Measurements from ENCODE around the gene PCSK4.

The PCSK4 gene

GRCh38 chr19:1469255-1470054, 20.7 kb downstream of the PCSK4 start:
- Histone ChIP-seq H3K4me1 (ENCODE audit: control insufficient read depth, insufficient read depth, low read length) (no peaks in the 10 kb centered on the region), H3K36me3 (ENCODE audit: control insufficient read depth, insufficient read depth, low read length) (no peaks in the 10 kb centered on the region), H3K9ac (ENCODE audit: low read depth, low read length) (no peak overlapping the region), H3K9me3 (ENCODE audit: control insufficient read depth, insufficient read depth, low read length) (no peaks in the 10 kb centered on the region), H3K4me3 (ENCODE audit: low read depth, low read length) (no peak overlapping the region), H3K27me3 (ENCODE audit: control insufficient read depth, insufficient read depth, low read length) (peaks cover 68% of the 10 kb centered on the region)

GRCh38 chr19:1468821-1469254, 21.3 kb downstream of the PCSK4 start:
- no peak overlapping the region for H3K9ac ChIP-seq (ENCODE audit: low read depth, low read length)

DNA sequence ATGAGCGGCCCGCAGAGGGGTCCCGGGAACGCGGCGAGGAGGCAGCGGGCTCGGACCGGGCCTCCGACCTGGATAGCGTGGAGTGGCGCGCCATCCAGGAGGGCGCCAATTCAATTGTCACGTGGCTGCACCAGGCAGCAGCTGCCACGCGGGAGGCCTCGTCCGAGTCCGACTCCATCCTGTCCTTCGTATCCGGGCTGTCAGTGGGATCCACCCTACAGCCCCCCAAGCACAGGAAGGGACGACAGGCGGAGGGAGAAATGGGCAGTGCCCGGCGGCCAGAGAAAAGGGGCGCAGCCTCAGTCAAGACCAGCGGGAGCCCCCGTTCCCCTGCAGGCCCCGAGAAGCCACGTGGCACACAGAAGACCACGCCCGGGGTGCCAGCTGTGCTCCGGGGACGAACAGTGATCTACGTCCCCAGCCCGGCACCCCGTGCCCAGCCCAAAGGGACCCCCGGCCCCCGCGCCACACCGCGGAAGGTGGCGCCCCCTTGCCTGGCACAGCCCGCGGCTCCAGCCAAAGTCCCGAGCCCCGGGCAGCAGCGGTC, 21.8 kb downstream of the PCSK4 start:
- Histone ChIP-seq H3K4me1 (ENCODE audit: control insufficient read depth, insufficient read depth, low read length) (no peaks in the 10 kb centered on the region), H3K9me3 (ENCODE audit: control insufficient read depth, insufficient read depth, low read length) (no peaks in the 10 kb centered on the region), H3K4me3 (ENCODE audit: low read depth, low read length) (no peak overlapping the region), H3K36me3 (ENCODE audit: control insufficient read depth, insufficient read depth, low read length) (no peaks in the 10 kb centered on the region), H3K9ac (ENCODE audit: low read depth, low read length) (no peak overlapping the region), H3K27me3 (ENCODE audit: control insufficient read depth, insufficient read depth, low read length) (peaks cover 73% of the 10 kb centered on the region)

More at GRCh38 chr19:1468821-1469254, 21.3 kb downstream of the PCSK4 start:
- no peaks in the 10 kb centered on the region for H3K36me3 ChIP-seq (ENCODE audit: control insufficient read depth, insufficient read depth, low read length)
- H3K4me3 ChIP-seq (ENCODE audit: low read depth, low read length), result no peak overlapping the region
- H3K9me3 ChIP-seq (ENCODE audit: control insufficient read depth, insufficient read depth, low read length), result no peaks in the 10 kb centered on the region
- peaks cover 71% of the 10 kb centered on the region for H3K27me3 ChIP-seq (ENCODE audit: control insufficient read depth, insufficient read depth, low read length)
- no peaks in the 10 kb centered on the region for H3K4me1 ChIP-seq (ENCODE audit: control insufficient read depth, insufficient read depth, low read length)

DNA sequence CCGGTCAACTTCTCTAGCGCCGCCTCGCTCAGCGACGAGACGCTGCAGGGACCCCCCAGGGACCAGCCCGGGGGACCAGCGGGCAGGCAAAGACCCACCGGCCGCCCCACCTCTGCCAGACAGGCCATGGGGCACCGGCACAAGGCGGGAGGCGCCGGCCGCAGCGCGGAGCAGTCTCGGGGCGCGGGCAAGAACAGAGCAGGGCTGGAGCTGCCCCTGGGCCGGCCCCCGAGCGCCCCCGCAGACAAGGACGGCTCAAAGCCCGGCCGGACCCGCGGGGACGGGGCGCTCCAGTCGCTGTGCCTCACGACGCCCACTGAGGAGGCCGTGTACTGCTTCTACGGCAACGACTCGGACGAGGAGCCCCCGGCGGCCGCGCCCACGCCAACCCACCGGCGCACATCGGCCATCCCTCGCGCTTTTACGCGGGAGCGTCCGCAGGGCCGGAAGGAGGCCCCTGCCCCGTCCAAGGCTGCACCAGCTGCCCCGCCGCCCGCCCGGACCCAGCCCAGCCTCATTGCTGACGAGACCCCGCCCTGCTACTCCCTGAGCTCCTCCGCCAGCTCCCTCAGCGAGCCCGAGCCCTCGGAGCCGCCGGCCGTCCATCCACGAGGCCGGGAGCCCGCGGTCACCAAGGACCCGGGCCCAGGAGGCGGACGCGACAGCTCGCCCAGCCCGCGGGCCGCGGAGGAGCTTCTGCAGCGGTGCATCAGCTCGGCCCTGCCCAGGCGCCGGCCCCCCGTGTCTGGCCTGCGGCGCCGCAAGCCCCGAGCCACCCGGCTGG, 22.5 kb downstream of the PCSK4 start:
- no peaks in the 10 kb centered on the region for H3K9me3 ChIP-seq (ENCODE audit: control insufficient read depth, insufficient read depth, low read length)
- no peaks in the 10 kb centered on the region for H3K4me1 ChIP-seq (ENCODE audit: control insufficient read depth, insufficient read depth, low read length)
- peaks cover 70% of the 10 kb centered on the region for H3K27me3 ChIP-seq (ENCODE audit: control insufficient read depth, insufficient read depth, low read length)
- no peak overlapping the region for H3K9ac ChIP-seq (ENCODE audit: low read depth, low read length)
- peak overlapping the region; percentile 22 for H3K4me3 ChIP-seq (ENCODE audit: low read depth, low read length)
- no peaks in the 10 kb centered on the region for H3K36me3 ChIP-seq (ENCODE audit: control insufficient read depth, insufficient read depth, low read length)

GRCh38 chr19:1467215-1467489, 23.0 kb downstream of the PCSK4 start:
- Histone ChIP-seq H3K27me3 (ENCODE audit: control insufficient read depth, insufficient read depth, low read length) (peaks cover 65% of the 10 kb centered on the region), H3K36me3 (ENCODE audit: control insufficient read depth, insufficient read depth, low read length) (no peaks in the 10 kb centered on the region)

DNA sequence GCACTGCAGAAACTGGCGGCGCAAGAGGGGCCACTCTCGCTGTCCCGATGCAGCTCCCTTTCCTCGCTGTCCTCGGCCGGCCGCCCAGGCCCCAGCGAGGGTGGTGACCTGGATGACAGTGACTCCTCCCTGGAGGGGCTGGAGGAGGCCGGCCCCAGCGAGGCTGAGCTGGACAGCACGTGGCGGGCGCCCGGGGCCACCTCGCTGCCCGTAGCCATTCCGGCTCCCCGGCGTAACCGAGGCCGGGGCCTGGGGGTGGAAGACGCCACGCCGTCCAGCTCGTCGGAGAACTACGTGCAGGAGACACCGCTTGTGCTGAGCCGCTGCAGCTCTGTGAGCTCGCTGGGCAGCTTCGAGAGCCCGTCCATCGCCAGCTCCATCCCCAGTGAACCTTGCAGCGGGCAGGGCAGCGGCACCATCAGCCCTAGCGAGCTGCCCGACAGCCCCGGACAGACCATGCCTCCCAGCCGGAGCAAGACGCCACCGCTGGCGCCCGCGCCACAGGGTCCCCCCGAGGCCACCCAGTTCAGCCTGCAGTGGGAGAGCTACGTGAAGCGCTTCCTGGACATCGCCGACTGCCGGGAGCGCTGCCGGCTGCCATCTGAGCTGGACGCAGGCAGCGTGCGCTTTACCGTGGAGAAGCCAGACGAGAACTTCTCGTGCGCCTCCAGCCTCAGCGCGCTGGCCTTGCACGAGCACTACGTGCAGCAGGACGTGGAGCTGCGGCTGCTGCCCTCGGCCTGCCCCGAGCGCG, 23.5 kb downstream of the PCSK4 start:
- H3K9me3 ChIP-seq (ENCODE audit: control insufficient read depth, insufficient read depth, low read length), result no peaks in the 10 kb centered on the region
- peak overlapping the region; percentile 22 for H3K4me3 ChIP-seq (ENCODE audit: low read depth, low read length)
- H3K36me3 ChIP-seq (ENCODE audit: control insufficient read depth, insufficient read depth, low read length), result no peaks in the 10 kb centered on the region
- H3K4me1 ChIP-seq (ENCODE audit: control insufficient read depth, insufficient read depth, low read length), result no peaks in the 10 kb centered on the region
- H3K27me3 ChIP-seq (ENCODE audit: control insufficient read depth, insufficient read depth, low read length), result peaks cover 60% of the 10 kb centered on the region
- H3K9ac ChIP-seq (ENCODE audit: low read depth, low read length), result no peak overlapping the region

More at GRCh38 chr19:1467215-1467489, 23.0 kb downstream of the PCSK4 start:
- Histone ChIP-seq H3K9me3 (ENCODE audit: control insufficient read depth, insufficient read depth, low read length) (no peaks in the 10 kb centered on the region), H3K4me3 (ENCODE audit: low read depth, low read length) (peak overlapping the region; percentile 22), H3K4me1 (ENCODE audit: control insufficient read depth, insufficient read depth, low read length) (no peaks in the 10 kb centered on the region), H3K9ac (ENCODE audit: low read depth, low read length) (no peak overlapping the region)

GRCh38 chr19:1466018-1466460, 24.1 kb downstream of the PCSK4 start:
- Histone ChIP-seq H3K4me1 (ENCODE audit: control insufficient read depth, insufficient read depth, low read length) (no peaks in the 10 kb centered on the region), H3K27me3 (ENCODE audit: control insufficient read depth, insufficient read depth, low read length) (peaks cover 54% of the 10 kb centered on the region)

DNA sequence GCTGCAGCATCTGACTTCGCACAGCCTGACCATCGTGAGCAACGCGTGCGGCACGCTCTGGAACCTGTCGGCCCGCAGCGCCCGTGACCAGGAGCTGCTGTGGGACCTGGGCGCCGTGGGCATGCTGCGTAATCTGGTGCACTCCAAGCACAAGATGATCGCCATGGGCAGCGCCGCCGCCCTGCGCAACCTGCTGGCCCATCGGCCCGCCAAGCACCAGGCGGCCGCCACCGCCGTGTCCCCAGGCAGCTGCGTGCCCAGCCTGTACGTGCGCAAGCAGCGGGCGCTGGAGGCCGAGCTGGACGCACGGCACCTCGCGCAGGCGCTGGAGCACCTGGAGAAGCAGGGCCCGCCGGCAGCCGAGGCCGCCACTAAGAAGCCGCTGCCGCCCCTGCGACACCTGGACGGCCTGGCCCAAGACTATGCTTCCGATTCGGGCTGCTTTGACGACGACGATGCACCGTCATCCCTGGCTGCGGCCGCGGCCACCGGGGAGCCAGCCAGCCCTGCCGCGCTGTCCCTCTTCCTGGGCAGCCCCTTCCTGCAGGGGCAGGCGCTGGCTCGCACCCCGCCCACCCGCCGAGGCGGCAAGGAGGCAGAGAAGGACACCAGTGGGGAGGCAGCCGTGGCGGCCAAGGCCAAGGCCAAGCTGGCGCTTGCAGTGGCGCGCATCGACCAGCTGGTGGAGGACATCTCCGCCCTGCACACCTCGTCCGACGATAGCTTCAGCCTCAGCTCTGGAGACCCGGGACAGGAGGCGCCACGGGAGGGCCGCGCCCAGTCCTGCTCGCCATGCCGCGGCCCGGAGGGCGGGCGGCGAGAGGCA, 24.7 kb downstream of the PCSK4 start:
- Histone ChIP-seq H3K27me3 (ENCODE audit: control insufficient read depth, insufficient read depth, low read length) (peaks cover 53% of the 10 kb centered on the region), H3K4me1 (ENCODE audit: control insufficient read depth, insufficient read depth, low read length) (no peaks in the 10 kb centered on the region), H3K9ac (ENCODE audit: low read depth, low read length) (no peak overlapping the region), H3K4me3 (ENCODE audit: low read depth, low read length) (no peak overlapping the region), H3K36me3 (ENCODE audit: control insufficient read depth, insufficient read depth, low read length) (no peaks in the 10 kb centered on the region), H3K9me3 (ENCODE audit: control insufficient read depth, insufficient read depth, low read length) (no peaks in the 10 kb centered on the region)

More at GRCh38 chr19:1466018-1466460, 24.1 kb downstream of the PCSK4 start:
- Histone ChIP-seq H3K36me3 (ENCODE audit: control insufficient read depth, insufficient read depth, low read length) (no peaks in the 10 kb centered on the region), H3K9ac (ENCODE audit: low read depth, low read length) (no peak overlapping the region), H3K9me3 (ENCODE audit: control insufficient read depth, insufficient read depth, low read length) (no peaks in the 10 kb centered on the region), H3K4me3 (ENCODE audit: low read depth, low read length) (no peak overlapping the region)

DNA sequence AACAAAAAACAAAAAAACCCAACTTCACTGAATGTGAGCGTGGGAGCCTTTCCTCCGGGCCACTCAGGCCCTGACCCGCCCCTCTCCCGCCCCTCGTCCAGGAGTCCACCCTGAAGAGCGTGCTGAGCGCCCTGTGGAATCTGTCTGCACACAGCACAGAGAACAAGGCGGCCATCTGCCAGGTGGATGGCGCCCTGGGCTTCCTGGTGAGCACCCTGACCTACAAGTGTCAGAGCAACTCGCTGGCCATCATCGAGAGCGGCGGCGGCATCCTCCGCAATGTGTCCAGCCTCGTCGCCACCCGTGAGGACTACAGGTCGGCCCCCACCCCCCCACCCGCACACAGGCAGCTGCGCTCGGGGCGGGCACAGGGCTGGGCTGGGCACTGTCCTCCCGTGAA, 28.3 kb downstream of the PCSK4 start:
- Histone ChIP-seq H3K9ac (ENCODE audit: low read depth, low read length) (no peak overlapping the region), H3K4me1 (ENCODE audit: control insufficient read depth, insufficient read depth, low read length) (peaks cover 2% of the 10 kb centered on the region), H3K27me3 (ENCODE audit: control insufficient read depth, insufficient read depth, low read length) (peaks cover 46% of the 10 kb centered on the region), H3K36me3 (ENCODE audit: control insufficient read depth, insufficient read depth, low read length) (no peaks in the 10 kb centered on the region), H3K4me3 (ENCODE audit: low read depth, low read length) (no peak overlapping the region), H3K9me3 (ENCODE audit: control insufficient read depth, insufficient read depth, low read length) (no peaks in the 10 kb centered on the region)

GRCh38 chr19:1460033-1460995, 29.8 kb downstream of the PCSK4 start:
- H3K27me3 ChIP-seq (ENCODE audit: control insufficient read depth, insufficient read depth, low read length), result peaks cover 36% of the 10 kb centered on the region
- H3K36me3 ChIP-seq (ENCODE audit: control insufficient read depth, insufficient read depth, low read length), result no peaks in the 10 kb centered on the region
- peaks cover 2% of the 10 kb centered on the region for H3K4me1 ChIP-seq (ENCODE audit: control insufficient read depth, insufficient read depth, low read length)
- no peak overlapping the region for H3K9ac ChIP-seq (ENCODE audit: low read depth, low read length)
- H3K9me3 ChIP-seq (ENCODE audit: control insufficient read depth, insufficient read depth, low read length), result no peaks in the 10 kb centered on the region
- no peak overlapping the region for H3K4me3 ChIP-seq (ENCODE audit: low read depth, low read length)
